Measurements from ENCODE around the gene CDH8.

Gene CDH8, protein sequence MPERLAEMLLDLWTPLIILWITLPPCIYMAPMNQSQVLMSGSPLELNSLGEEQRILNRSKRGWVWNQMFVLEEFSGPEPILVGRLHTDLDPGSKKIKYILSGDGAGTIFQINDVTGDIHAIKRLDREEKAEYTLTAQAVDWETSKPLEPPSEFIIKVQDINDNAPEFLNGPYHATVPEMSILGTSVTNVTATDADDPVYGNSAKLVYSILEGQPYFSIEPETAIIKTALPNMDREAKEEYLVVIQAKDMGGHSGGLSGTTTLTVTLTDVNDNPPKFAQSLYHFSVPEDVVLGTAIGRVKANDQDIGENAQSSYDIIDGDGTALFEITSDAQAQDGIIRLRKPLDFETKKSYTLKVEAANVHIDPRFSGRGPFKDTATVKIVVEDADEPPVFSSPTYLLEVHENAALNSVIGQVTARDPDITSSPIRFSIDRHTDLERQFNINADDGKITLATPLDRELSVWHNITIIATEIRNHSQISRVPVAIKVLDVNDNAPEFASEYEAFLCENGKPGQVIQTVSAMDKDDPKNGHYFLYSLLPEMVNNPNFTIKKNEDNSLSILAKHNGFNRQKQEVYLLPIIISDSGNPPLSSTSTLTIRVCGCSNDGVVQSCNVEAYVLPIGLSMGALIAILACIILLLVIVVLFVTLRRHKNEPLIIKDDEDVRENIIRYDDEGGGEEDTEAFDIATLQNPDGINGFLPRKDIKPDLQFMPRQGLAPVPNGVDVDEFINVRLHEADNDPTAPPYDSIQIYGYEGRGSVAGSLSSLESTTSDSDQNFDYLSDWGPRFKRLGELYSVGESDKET

DNA sequence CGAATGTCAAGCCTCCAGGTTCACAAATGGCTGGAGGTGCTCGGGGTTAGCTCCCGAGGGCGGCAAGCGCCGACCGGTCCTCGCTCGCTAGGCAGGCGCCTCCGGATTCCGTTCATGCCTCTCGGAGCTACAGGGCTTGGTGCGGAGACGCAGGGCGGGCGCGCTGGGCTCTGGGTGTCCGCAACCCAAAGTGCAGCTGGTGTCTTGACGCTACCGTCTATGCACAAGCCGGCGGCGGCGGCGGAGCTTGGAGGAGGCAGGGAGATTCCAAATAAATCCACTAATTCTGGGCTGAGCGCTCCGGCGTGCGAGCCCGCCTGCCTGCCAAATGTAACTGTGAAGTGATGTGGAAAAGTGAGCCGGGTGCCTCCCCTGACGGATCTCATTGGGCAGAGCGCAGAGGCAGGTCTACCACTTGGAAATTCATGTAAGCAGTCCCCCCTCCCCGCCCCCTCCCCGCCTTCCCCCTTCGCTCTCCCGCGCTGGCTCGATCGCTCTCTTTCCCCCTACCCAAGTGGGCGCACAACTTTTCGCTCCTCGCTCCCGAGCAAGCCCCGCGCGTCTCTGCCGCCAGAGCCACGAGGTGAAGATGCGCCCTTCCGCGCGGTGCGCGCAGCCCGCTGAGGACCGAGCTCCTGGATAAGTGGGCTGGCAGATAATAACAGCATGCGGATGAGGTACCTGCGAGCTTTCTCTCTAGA is at the start of gene CDH8:
CDH8 (minus strand) TSS at position 338 of the 701 bp plus-strand sequence. CDS start 15,035 bp downstream, outside the sequence.
- DNase-seq, result no peak

DNA sequence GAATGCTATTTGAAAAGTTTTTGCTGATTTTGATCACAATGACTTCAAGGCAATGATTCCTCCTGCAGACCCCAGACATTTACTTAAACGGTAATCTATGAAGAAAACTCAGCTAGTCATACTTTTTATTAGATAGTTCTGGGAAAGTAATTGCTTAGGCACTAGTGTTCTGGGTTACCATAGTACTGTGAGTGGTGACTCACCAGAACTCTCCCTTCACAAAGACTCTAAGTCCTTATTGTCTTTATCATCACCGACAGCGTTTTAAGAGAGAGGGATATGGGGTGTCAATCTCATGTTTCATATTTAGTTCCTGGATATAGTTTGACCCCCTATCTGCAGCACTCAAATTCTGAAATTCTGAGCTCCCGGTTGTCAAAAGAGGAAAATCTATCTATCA is 43.0 kb upstream of the CDH8 start:
- no peak for DNase-seq

DNA sequence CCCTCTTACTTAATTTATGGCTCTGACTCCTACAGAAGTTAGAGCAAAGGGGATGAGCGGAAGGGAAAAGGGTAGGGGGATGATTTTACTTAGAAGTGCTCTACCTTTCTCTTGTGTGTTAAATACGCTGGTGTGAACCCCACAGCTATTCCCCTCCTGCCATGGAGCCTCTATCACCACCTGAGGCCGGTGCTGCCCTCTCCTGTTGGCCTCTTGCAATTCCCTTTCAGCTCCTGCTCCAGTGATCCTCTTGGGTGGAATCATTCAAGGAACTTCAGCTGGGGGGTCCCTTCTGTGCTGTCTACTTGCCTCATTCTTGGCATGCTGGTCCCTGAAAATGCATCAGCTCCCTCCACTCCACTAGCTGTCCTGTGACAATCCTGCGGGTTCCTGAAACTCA is 41.8 kb upstream of the CDH8 start:
- no peak for DNase-seq

DNA sequence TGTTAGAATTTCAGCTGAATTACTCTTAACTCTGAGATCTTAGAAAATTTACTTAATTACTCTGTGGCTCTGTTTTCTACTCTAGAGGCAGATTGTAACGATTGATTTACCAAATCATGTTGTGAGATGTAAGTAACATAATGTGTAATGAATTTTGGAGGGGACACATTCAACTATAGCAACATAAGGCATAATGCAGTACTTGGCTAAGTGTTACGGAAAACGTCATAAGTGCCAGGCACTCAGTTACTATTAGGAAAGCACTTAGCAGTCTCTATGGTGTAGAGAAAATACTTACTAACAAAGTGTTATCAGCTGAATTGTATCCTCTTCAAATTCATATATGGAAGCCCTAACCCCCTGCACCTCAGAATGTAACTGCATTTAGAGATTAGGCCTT is 40.6 kb upstream of the CDH8 start:
- DNase-seq, result no peak

DNA sequence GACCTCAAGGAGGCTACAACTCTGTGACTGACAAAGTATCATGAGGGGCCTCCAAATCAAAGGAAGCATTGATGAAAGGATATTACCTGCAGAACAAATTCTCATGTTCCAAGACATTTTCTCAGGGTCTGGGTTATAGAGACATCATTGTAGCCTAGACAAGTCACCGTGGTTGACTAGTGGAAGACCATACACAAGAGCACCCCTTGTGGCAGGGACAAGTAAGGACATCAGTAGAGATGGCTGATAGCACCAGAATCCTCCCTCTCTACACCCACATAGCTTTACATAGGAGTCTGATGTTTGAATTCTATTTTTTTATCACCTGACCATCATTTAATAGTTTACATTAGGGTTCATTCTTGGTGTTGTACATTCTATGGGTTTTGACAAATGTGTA is 32.5 kb upstream of the CDH8 start:
- DNase-seq, result no peak

DNA sequence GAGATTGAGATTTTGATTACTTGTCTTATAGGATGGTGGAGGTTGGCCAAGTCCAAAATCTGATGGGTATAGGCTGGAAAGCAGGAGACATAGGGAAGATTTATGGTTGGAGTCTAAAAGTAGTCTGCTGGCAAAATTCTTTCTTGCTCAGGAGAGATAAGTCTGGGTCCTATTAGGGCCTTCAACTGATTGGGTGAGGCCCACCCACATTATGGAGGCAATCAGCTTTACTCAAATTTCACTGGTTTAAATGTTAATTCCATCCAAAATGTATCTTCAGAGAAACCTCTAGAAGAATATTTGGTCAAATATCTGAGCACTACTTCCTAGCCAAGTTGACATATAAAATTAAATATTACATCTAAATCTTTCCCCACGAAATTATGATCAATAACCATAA is 31.7 kb upstream of the CDH8 start:
- DNase-seq, result no peak

DNA sequence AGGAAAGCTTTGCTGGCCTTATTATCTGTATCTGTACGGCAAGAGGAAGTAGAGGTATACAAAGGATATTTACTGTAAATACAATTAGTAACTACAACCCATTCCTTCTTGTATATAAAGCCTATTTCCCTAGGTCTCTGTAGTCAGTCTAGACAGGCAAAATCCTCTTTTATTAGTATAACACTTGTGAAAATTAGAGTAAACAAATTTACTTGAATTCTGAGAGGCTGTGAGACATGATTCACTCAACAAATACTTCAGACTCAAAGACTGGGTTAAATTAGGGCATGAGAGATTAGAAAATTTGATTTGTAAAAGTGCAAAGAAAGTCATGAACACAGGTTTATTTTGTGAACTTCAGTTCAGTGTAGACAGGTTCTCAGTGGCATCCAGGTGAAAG is 30.9 kb upstream of the CDH8 start:
- no peak for DNase-seq

DNA sequence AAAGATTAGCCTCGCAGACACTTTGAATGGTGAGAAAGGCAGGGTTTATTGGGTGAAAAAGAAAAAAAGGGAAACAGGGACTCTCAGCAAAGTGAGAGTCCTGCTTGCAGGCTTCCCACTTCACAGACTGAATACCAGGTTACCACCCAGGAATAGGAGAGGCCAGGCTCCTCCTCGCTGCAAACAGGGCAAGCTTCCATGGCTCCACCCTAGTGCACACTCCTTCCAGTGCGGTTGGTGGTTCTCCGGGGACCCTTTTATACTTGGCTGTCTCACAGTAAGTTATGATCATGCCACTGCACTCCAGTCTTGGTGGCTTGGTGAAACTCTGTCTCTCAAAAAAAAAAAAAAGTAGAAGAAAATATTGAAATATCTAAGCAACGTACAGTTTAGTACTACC is 30.5 kb upstream of the CDH8 start:
- DNase-seq, result no peak

DNA sequence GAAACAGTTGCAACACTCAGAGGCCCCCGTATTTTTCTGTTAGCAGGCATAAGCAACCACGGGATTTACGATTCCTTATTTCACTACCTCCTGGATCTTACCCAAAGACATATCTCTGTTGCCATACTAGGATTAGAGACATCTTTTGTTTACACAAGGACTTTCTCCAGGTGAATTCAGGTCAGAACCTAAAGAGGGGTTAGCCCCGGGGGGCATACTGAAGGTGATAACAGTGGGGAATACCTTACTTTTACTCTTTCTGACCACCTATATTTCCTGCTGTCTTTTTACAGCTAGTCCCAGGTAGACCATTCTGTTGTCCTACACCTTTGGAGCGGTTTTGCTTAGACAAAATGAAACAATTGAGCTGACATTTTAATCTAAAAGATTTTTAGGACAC is 27.9 kb upstream of the CDH8 start:
- DNase-seq, result no peak

DNA sequence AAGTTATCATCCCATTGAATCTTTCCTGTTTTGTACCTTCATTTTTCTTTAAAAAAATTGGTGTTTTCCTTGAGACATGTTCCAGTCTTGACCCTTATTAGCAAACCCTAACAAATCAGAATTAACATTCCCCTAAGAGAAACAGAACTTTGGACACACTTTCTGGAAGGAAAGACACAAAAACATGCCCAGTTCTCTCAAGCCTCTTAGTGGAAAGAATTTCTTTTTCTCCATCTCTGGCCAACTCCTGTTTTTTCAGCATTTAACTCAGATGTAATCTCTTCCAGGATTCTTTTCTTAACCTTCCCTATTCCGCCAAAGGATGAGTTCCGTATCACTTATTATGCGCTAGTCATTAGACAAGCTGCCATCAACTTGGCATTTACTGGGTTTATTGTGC is 23.9 kb upstream of the CDH8 start:
- no peak for DNase-seq

DNA sequence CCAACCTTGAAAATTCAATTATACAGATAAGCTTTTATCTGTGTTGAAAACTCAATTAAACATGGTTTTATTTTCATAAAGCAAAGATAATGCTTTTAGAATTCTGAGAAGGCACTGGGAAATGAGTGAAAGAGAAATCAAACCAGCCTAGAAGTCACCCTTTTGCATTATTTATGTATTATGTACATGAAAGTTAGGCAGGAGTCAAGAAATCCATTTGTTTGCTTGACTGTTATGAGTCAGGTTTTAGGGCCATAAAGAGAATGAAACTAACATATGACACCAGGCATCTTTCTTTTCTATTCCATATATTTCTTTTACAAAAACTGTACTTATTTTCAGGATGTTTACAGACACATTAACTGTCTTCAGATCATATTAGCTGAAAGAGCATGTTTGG is 23.3 kb upstream of the CDH8 start:
- DNase-seq, result no peak

DNA sequence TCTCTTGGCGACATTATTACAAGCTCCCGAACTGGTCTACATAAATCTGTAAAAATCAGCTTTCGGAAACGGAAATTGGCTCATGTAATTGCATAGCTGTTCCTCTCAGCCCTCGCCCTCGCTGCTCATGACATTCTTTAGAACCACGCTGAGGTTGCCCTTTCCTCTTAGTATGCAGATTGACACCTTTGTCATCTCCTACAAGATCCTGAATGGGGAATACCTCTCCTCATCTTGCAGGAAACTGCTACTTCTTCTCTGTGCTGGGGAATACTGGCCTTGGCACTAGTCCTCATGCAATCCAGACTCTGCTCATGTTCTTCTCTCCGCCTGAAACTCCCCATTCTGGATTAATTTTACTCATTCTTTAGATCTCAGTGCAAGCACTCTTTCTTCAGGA is 22.2 kb upstream of the CDH8 start:
- DNase-seq, result no peak

DNA sequence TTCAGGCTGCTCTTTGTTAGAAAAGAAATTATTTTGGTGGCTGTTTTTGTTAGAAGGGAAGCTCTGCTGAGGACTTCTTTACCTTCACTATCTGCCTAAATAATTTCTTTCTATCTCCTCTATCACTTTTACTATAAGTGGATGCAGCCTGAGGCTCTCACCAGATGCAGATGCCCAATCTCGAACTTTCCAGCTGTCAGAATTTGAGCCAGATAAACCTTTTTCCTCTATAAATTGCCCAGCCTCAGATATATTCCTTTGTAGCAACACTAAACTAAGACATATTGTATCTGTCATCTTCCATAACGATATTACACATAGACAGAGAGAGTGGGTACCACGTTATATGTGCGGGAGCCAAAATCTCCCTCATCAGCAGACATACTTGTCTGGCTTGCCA is 15.7 kb upstream of the CDH8 start:
- DNase-seq, result no peak

DNA sequence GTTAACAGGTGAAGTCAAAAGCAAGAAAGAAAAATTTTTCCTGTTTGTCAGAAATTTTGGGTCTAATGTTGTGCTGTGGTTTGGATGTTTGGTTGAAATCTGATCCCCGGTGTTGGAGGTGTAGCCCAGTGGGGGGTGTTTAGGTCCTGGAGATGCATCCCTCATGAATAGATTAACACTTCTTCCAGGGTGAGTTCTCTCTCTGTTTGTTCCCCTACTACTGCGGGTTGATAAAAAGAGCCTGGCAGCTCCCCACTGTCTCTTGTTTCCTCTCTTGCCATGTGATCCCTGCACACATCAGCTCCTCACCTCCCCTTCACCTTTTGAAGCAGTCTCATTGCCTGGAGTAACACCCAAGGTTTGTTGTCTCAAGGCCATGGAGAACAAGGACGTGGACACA is 14.6 kb upstream of the CDH8 start:
- DNase-seq, result no peak

DNA sequence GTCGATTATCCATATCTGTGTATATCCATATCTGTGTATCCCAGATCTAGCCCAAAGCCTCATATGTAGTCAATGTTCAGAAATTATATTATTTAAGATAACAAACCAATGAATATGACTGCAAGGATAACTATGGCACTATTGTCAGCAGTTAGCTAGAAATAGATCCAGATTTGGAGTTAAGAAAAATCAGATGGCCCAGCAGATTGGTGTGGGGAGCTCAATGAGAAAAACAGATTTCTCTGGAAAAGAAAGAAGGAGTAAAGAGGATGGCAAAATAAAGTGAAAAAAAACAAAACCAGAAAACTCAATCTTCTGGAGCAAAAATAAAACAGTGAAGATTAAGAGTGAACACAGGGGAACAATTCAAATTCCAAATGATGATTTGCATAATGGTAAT is 10.6 kb upstream of the CDH8 start:
- DNase-seq, result no peak

DNA sequence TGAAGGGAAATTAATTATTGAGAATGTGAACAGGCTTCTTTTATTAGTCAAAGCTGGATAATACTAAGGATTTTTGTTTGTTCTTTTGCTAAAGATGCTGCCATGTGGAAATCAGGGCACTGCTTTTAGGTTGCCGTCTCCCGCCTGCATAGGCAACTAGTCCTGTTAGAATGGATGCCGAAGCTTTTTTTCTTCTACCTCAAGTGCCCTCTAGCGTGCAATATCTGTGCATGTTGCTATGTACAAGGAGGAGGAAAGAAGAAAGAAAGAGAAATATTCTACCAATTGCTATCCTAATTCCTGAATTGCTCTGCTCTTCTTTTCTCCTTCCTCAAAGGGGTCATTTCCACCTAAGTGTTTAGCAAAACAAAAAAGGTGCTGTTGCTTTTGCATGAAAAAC is 5.2 kb upstream of the CDH8 start:
- no peak for DNase-seq

DNA sequence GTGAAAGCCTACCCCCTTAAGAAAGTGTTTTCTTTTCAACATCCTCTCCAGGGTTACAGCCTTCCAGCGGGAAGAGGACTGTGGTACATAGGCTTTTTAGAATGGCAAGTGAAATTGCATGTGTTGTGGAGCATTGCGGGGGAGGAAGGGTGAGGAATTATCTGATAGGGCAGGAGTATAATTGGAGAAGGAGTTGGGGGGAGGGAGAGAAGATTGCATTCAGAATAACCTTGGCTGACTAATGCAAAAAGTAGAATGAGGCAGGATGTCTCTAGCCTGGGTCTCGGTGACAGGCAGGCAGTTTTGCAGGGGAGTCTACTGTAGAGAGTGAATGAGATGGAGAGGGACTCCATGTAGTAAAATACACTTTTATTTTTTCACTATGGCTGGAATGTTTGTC is 2.4 kb upstream of the CDH8 start:
- DNase-seq, result no peak

DNA sequence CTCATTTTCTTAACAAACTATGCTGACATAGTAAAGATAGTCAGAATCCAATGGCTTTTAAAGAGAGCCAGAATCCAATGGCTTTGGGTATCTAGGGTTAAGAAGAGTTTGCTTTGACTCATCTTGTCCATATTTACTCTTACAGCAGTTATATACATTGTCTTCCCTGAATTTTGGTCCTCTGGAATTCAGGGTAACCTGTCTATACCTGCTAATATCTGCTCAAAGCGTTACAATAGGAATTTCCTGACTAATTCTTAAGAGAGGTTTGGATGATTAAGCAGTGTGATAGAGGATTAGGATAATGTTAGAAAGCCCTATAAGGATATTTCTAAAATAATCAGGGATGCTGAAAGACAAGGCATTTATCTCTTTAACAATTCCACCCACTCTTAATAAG is 2.0 kb upstream of the CDH8 start:
- no peak for DNase-seq

DNA sequence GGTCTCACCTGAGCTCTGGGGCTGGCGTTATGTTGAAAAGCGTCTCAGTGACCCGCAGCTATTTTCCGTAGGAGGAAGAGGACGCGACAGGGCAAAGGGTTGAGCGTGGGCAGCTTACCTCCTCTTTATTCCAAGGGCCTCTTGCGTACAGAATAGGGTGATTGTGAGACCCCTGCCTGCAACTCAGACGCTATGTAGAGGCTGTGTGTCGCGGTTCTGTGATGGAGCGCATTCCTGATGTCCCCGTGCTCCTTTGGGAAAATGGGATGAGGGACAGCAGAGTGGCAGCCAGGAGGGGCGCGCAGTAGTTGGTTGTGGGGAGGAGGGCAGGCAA is 531 bp upstream of the CDH8 start:
- DNase-seq, result no peak

DNA sequence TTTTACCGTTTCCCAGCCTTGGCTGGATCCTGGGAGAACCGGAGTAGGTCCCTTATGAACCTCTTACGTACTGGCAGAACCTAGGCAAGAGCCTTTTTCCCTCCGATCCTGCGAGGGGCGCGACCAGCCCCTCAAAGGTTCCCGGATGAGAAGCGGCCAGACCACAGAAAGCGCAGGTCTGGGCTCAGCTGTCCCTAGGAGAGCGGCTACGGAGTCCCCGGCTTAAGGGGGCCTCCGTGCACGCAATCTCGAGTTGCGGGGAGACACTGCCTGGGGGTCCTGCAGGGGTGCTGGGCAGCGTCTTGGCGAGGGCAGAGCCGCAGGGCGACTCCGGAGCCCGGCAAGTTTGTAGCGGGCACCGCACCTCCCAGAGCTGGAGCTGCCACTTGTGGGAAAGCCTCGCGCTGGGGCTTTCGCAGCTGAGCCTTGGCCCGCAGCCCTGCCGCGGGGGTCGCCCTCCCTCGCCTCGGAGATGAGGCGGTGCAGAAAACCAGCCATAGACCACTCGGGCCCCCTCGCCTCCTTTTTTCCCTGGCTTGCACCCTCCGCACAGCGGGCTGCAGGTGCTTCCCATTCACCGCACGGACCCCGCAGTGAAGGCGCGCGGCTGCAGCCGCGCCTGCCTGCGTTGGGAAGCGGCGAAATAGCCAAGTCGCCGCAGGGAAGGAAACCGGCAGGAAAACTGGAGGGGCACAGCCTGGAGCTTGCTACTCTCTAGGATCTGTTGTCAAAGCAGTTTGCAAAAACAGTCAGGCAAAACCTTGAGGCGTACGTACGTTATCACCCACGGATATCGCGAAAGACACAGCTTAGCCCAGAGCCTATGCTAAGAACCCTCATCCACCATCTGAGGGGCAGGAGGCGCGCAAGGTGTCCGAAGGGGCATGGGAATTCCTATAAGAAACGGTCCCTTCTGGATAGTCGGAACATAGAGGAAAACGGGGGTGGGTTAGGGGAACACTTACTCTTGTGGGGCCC is 834 bp downstream of the CDH8 start:
- DNase-seq, result no peak

DNA sequence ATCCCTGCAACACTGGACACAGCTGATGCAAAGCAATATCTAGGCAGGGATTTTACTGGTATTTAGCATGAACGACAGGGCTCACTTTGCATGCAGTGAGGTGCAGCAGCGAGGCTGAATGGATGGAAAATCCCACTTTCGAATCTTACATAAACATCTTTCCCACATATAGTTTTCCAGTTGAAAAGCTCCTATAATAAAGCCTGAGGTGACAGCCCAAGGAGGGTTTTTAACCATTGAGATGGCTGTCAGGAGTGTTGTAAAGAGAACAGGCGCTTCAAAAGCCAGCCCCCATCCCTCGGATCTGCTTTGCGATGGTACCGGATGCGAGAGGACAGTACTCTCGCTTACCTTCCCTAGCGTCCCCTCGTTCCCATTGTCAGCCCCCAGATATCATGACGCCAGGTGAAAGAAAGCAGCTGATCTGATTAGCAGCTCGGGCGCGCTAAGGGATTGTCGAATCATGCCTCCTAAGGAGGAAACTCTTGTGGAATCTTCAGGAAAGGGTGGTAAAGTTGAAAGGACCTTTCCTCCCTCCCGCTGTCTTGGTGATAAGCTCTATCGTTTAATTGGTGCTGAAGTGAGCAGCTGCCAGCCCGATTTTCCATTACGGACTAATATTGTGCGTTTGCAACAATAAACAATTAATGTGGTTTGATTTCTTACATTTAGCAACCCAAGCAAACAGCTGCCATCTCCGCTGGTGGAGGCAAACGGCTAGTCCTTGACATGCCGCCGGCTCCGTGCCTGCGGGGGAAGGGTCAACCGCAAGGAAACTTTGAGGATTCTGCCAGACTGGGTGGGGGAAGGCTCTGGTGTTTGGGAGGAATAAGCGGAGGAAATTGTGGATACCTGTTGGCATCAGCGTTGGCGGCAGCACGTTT is 1.8 kb downstream of the CDH8 start:
- DNase-seq, result no peak

DNA sequence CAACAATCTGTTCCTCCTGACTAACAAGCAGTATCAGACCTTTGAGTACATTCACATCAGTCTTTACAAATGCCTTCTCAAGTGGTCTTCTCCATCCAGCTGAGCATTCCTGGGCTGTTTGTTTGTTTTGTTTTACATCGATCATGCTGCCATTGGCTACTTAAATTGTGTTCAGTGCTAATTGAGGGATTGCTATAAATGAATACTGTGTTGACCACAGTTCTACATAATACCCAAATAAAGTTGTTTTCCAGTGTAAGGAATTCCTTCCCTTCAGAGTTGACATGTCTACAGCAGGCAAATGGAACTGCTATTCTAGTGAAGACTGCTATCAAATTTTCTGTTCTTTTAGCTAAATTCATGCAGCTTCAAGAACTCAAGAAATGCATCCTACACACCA is 3.2 kb downstream of the CDH8 start:
- DNase-seq, result no peak
